Measurements from ENCODE around the gene TMOD1. TPM values are rescaled to one million over a fixed set of nuclear protein-coding genes. Genes with fewer than 3 reads are reported as not detected.

The TMOD1 gene
- total and polyA plus RNA-seq, 9 of the 15 experiments (the other 6 are each of a cell fraction or from before 2014, with no cell fraction given), result 7.1 to 41.2 (median 14.2) TPM

- TF ChIP-seq ZNF232 (CRISPR knock-in tag; IDR thresholded peaks at IDR 0.05) (0 out of 2 replicates have a peak, but pooled peaks have one; percentile 56), ZFP91 (CRISPR knock-in tag; IDR thresholded peaks at IDR 0.05) (no peak), ZNF146 (CRISPR knock-in tag; IDR thresholded peaks at IDR 0.05; ENCODE audit: unreplicated experiment) (no peak), ZNF77 (CRISPR knock-in tag; IDR thresholded peaks at IDR 0.05) (no peak), SAP30 (IDR thresholded peaks at IDR 0.05; ENCODE audit: borderline replicate concordance, insufficient read depth, low read depth, low read length, poor library complexity, severe bottlenecking) (peak; percentile 78), TCF7L2 (IDR thresholded peaks at IDR 0.05; ENCODE audit: low read depth, low read length) (no peak), RBFOX2 (IDR thresholded peaks at IDR 0.05; ENCODE audit: low read depth, low read length) (no peak; the same call in none of the 2 replicates), CBFA2T3 (IDR thresholded peaks at IDR 0.05) (no peak), AFF1 (IDR thresholded peaks at IDR 0.05; ENCODE audit: low read depth in 1 of 2, partially characterized antibody in 2 of 2) (peak in 1 of 2 experiments; percentile 29), HOXB6 (CRISPR knock-in tag; IDR thresholded peaks at IDR 0.05; ENCODE audit: borderline replicate concordance) (no peak), SNRNP70 (optimal IDR thresholded peaks at IDR 0.05; ENCODE audit: low read depth, low read length) (no peak), ZNF785 (CRISPR knock-in tag; IDR thresholded peaks at IDR 0.05) (no peak), EWSR1 (IDR thresholded peaks at IDR 0.05; ENCODE audit: borderline replicate concordance, low read depth, partially characterized antibody) (no peak), PHB2 (IDR thresholded peaks at IDR 0.05; ENCODE audit: low read depth) (no peak), ZBTB49 (CRISPR knock-in tag; IDR thresholded peaks at IDR 0.05; ENCODE audit: borderline replicate concordance) (0 out of 2 replicates have a peak, but pooled peaks have one; percentile 54), BRD9 (IDR thresholded peaks at IDR 0.05; ENCODE audit: low read depth, partially characterized antibody) (no peak), ZNF274 (IDR thresholded peaks at IDR 0.05; ENCODE audit: borderline replicate concordance, low read depth, low read length) (no peak), TBP (optimal IDR thresholded peaks at IDR 0.05; ENCODE audit: low read depth, low read length) (no peak)
Observed at GRCh38 chr9:97633859-97634490, 132.5 kb downstream of the TMOD1 start (continued).

Measured in K562 (cell line).